Nephron progenitor cell (in vitro differentiated cells): ENCODE measurements around the gene DNAH1.

Experiments
- DNase-seq: peaks from one replicate; pipeline ENCODE4 v3.0.0; 2021
- H3K27ac Mint-ChIP-seq: 2 replicates; pipeline ENCODE4 v1.8.0; 2021; ENCODE audit warnings: mild to moderate bottlenecking, moderate library complexity, mixed read lengths
- H3K27me3 Mint-ChIP-seq: 2 replicates; pipeline ENCODE4 v1.8.0; 2021; ENCODE audit warnings: mild to moderate bottlenecking, low read depth, mixed read lengths; ENCODE audit not compliant: poor library complexity
- H3K36me3 Mint-ChIP-seq: 2 replicates; pipeline ENCODE4 v1.8.0; 2021; ENCODE audit warnings: low read depth, mixed read lengths
- H3K4me1 Mint-ChIP-seq: 2 replicates; pipeline ENCODE4 v1.8.0; 2021; ENCODE audit warnings: mixed read lengths
- H3K4me3 Mint-ChIP-seq: 2 replicates; pipeline ENCODE4 v1.8.0; 2021; ENCODE audit warnings: mild to moderate bottlenecking, moderate library complexity, mixed read lengths
- H3K9me3 Mint-ChIP-seq: 2 replicates; pipeline ENCODE4 v1.8.0; 2021; ENCODE audit warnings: mild to moderate bottlenecking, moderate library complexity, mixed read lengths
- TF ChIP-seq, protein P1 (sequence below): fragments of 200-600 bp; sonication (generic); IDR thresholded peaks from 2 replicates; pipeline ENCODE4 v1.5.0; 2021; ENCODE audit warnings: antibody characterized with exemption

Gene DNAH1

GRCh38 chr3:52352566-52352965, 36.4 kb downstream of the DNAH1 start:
- Mint-ChIP-seq H3K27me3 (peaks cover 15% of the 10 kb centered on the region), H3K36me3 (no peaks in the 10 kb centered on the region), H3K9me3 (no peaks in the 10 kb centered on the region), H3K4me1 (peaks cover 9% of the 10 kb centered on the region), H3K4me3 (no peak overlapping the region), H3K27ac (no peak overlapping the region)
- no peak for DNase-seq
- TF ChIP-seq, protein P1, sequence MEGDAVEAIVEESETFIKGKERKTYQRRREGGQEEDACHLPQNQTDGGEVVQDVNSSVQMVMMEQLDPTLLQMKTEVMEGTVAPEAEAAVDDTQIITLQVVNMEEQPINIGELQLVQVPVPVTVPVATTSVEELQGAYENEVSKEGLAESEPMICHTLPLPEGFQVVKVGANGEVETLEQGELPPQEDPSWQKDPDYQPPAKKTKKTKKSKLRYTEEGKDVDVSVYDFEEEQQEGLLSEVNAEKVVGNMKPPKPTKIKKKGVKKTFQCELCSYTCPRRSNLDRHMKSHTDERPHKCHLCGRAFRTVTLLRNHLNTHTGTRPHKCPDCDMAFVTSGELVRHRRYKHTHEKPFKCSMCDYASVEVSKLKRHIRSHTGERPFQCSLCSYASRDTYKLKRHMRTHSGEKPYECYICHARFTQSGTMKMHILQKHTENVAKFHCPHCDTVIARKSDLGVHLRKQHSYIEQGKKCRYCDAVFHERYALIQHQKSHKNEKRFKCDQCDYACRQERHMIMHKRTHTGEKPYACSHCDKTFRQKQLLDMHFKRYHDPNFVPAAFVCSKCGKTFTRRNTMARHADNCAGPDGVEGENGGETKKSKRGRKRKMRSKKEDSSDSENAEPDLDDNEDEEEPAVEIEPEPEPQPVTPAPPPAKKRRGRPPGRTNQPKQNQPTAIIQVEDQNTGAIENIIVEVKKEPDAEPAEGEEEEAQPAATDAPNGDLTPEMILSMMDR: no peak

GRCh38 chr3:52353291-52353855, 37.3 kb downstream of the DNAH1 start:
- no peaks in the 10 kb centered on the region for H3K36me3 Mint-ChIP-seq
- peaks cover 9% of the 10 kb centered on the region for H3K4me1 Mint-ChIP-seq
- no peak overlapping the region for H3K4me3 Mint-ChIP-seq
- no peaks in the 10 kb centered on the region for H3K9me3 Mint-ChIP-seq
- DNase-seq: no peak
- peaks cover 13% of the 10 kb centered on the region for H3K27me3 Mint-ChIP-seq
- TF ChIP-seq, protein P1: no peak
- H3K27ac Mint-ChIP-seq: no peak overlapping the region

- H3K9me3 Mint-ChIP-seq: no peaks in the 10 kb centered on the region
- peaks cover 9% of the 10 kb centered on the region for H3K4me1 Mint-ChIP-seq
- no peak for DNase-seq
- no peaks in the 10 kb centered on the region for H3K36me3 Mint-ChIP-seq
- TF ChIP-seq, protein P1: no peak
- H3K27me3 Mint-ChIP-seq: peaks cover 13% of the 10 kb centered on the region
- no peak overlapping the region for H3K4me3 Mint-ChIP-seq
- H3K27ac Mint-ChIP-seq: no peak overlapping the region
Observed at GRCh38 chr3:52354676-52355075, 38.6 kb downstream of the DNAH1 start.

DNA sequence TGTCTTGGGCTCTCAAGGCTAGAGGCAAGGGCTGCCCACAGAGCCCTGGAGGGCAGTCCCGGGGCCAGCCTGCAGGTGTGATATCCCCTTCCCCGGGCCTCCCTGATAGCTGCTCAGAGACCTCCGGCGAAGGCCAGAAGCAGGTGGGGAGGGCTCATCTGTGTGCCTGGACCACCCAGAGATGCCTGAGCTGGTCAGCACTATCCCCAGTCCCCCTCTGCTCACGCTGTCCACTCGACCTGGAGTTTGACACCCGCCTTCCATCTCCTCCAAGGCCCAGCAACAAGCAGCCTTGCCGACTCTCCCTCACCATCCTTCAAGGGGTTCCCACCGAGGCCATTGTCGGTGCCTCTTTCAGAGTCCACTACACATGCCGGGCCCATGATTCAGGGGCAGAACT, 39.4 kb downstream of the DNAH1 start:
- no peak for DNase-seq
- H3K27ac Mint-ChIP-seq: no peak overlapping the region
- peaks cover 13% of the 10 kb centered on the region for H3K27me3 Mint-ChIP-seq
- TF ChIP-seq, protein P1: no peak
- H3K9me3 Mint-ChIP-seq: no peaks in the 10 kb centered on the region
- no peaks in the 10 kb centered on the region for H3K36me3 Mint-ChIP-seq
- peaks cover 5% of the 10 kb centered on the region for H3K4me1 Mint-ChIP-seq
- no peak overlapping the region for H3K4me3 Mint-ChIP-seq

DNA sequence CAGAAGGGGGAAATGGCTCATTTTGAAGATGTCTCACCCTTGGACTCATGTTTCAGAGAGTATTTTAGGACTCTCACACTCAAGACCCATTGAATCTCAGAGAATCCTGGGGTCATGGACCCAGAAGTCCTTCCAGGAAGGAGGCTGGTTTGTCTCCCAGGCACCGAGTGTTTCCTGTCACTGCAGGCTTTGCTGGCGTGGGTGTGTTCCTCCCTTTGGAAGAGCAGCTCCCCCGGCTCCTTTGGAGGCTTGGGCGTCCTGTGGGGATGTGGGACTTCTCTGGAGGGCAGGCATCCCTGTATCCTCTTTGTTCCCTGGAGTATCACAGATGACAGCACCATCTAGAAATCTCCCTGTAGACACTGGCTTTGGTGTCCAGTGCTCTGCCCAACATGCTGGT, 40.0 kb downstream of the DNAH1 start:
- Mint-ChIP-seq H3K27ac (no peak overlapping the region), H3K27me3 (peaks cover 13% of the 10 kb centered on the region), H3K9me3 (no peaks in the 10 kb centered on the region), H3K4me3 (no peak overlapping the region), H3K36me3 (no peaks in the 10 kb centered on the region), H3K4me1 (peaks cover 8% of the 10 kb centered on the region)
- DNase-seq: no peak
- TF ChIP-seq, protein P1: no peak
